HepG2 (cell line): ENCODE results near the gene TBX6. TPM values are rescaled to one million over a fixed set of nuclear protein-coding genes. Genes with fewer than 3 reads are reported as not detected.

ENCODE experiments used
- ATAC-seq: fragments of 200-7000 bp; cut with Tn5 transposase; 3 replicates; pipeline ENCODE4 v1.9.1; 2020; ENCODE audit warnings: mild to moderate bottlenecking, moderate library complexity
- BruUV-seq: library from RNA; stranded (reverse); fragments of 400-500 nt; replicated peaks from 2 replicates; lab custom pipeline; 2021; lab: Mats Ljungman, UMichigan
- CTCF ChIA-PET: fragments of 300-600 bp; formaldehyde crosslinking; extraction: SDS; loops from one replicate; lab custom pipeline; 2021; ENCODE audit warnings: low total read pairs, inconsistent platforms, low intra/inter-chr PET ratio; lab: Yijun Ruan, JAX
- POLR2A ChIA-PET: fragments of 350-600 bp; sonication (Branson Sonifier 250); formaldehyde crosslinking; loops from one replicate; lab custom pipeline; 2020; ENCODE audit warnings: antibody characterized with exemption, inconsistent platforms; lab: Yijun Ruan, JAX
- DNase-seq: peaks from one replicate; pipeline ENCODE4 v3.0.0-alpha.2; 2015; ENCODE audit warnings: low spot score
- FAIRE-seq: peaks from 3 replicates; lab custom pipeline; 2011; peaks lifted over from hg19 to GRCh38; lab: Jason Lieb, UNC
- H2AFZ ChIP-seq: one replicate; pipeline ENCODE4 v1.6.1; 2011; ENCODE audit warnings: low read length, inconsistent platforms
- H3K27ac ChIP-seq: fragments of 300-600 bp; 3 replicates; pipeline ENCODE4 v1.8.0; 2011; ENCODE audit warnings: mixed run types, mild to moderate bottlenecking, mixed read lengths, low read length, inconsistent platforms; ENCODE audit not compliant: insufficient read depth; ENCODE audit errors: extremely low read length
- H3K27me3 ChIP-seq, 2 experiments: fragments of 200-600 bp in 1 of 2; 2 replicates in 1 of 2; 3 replicates in 1 of 2; pipeline versions ENCODE4 v1.6.0 to v1.8.0; 2011; ENCODE audit warnings: low read length in 2 of 2, mild to moderate bottlenecking in 2 of 2, moderate library complexity in 2 of 2, inconsistent platforms in 1 of 2; ENCODE audit not compliant: insufficient read depth in 2 of 2, control insufficient read depth in 1 of 2
- H3K36me3 ChIP-seq, 2 experiments: fragments of 200-600 bp in 1 of 2; replicated peaks in 1 of 2; 2 replicates in 1 of 2; 3 replicates in 1 of 2; pipeline versions ENCODE4 v1.5.1 to v1.8.0; 2011; ENCODE audit warnings: low read length in 2 of 2, inconsistent platforms in 1 of 2; ENCODE audit not compliant: insufficient read depth in 2 of 2, control insufficient read depth in 1 of 2
- H3K4me1 ChIP-seq: 2 replicates; pipeline ENCODE4 v1.5.1; 2012; ENCODE audit warnings: low read length, inconsistent platforms; ENCODE audit not compliant: insufficient read depth
- H3K4me2 ChIP-seq: 2 replicates; pipeline ENCODE4 v1.6.0; 2011; ENCODE audit warnings: low read depth, low read length, inconsistent platforms
- H3K4me3 ChIP-seq, 3 experiments: fragments of 200-600 bp in 1 of 3; sonication (generic), shearing (Covaris generic) in 1 of 3; replicated peaks in 1 of 3; 2 replicates each; pipeline ENCODE4 v1.5.1; 2011 to 2016; ENCODE audit warnings: low read length in 3 of 3, inconsistent platforms in 2 of 3, low read depth in 2 of 3, mild to moderate bottlenecking in 2 of 3, control low read depth in 1 of 3, mixed read lengths in 1 of 3; ENCODE audit not compliant: insufficient read depth in 1 of 3
- H3K79me2 ChIP-seq: one replicate; pipeline ENCODE4 v1.6.1; 2011; ENCODE audit warnings: low read length, inconsistent platforms; ENCODE audit not compliant: insufficient read depth
- H3K9ac ChIP-seq: 2 replicates; pipeline ENCODE4 v1.6.0; 2011; ENCODE audit warnings: mild to moderate bottlenecking, low read depth, low read length, inconsistent platforms; ENCODE audit not compliant: insufficient read depth
- H3K9me3 ChIP-seq: 2 replicates; pipeline ENCODE4 v1.5.1; 2012; ENCODE audit warnings: mild to moderate bottlenecking, low read length
- H4K20me1 ChIP-seq: 2 replicates; pipeline ENCODE4 v1.6.0; 2011; ENCODE audit warnings: inconsistent platforms, mild to moderate bottlenecking, low read length, moderate library complexity; ENCODE audit not compliant: insufficient read depth
- FOXC1 ChIP-seq: sonication (generic); formaldehyde crosslinking; IDR thresholded peaks from 2 replicates; pipeline ENCODE4 v1.8.0; 2022; ENCODE audit warnings: mild to moderate bottlenecking, missing genetic modification reagents, borderline replicate concordance
- HDAC1 ChIP-seq: sonication (generic); formaldehyde crosslinking; IDR thresholded peaks from 2 replicates; pipeline ENCODE4 v1.5.1; 2020; ENCODE audit warnings: mild to moderate bottlenecking, missing genetic modification reagents
- IRF2 ChIP-seq: IDR thresholded peaks from 2 replicates; pipeline ENCODE4 v1.6.1; 2018; ENCODE audit warnings: missing genetic modification reagents, missing compliant biosample characterization
- KLF13 ChIP-seq: sonication (generic); formaldehyde crosslinking; IDR thresholded peaks from 2 replicates; pipeline ENCODE4 v1.4.0; 2020; ENCODE audit warnings: mild to moderate bottlenecking, missing genetic modification reagents
- KMT2A ChIP-seq: sonication (generic); formaldehyde crosslinking; IDR thresholded peaks from 2 replicates; pipeline ENCODE4 v1.4.0; 2020; ENCODE audit warnings: missing genetic modification reagents
- NFE2L1 ChIP-seq: sonication (generic); formaldehyde crosslinking; IDR thresholded peaks from 2 replicates; pipeline ENCODE4 v1.4.0; 2020; ENCODE audit warnings: missing genetic modification reagents, mild to moderate bottlenecking, borderline replicate concordance
- ZBTB3 ChIP-seq: sonication (generic); formaldehyde crosslinking; IDR thresholded peaks from 2 replicates; pipeline ENCODE4 v1.4.0; 2020; ENCODE audit warnings: low read depth, mild to moderate bottlenecking, moderate library complexity, missing genetic modification reagents, borderline replicate concordance
- ZNF570 ChIP-seq: sonication (generic); formaldehyde crosslinking; IDR thresholded peaks from 2 replicates; pipeline ENCODE4 v1.4.0; 2020; ENCODE audit warnings: mild to moderate bottlenecking, missing genetic modification reagents, borderline replicate concordance
- ZNF737 ChIP-seq: sonication (generic); formaldehyde crosslinking; IDR thresholded peaks from 2 replicates; pipeline ENCODE4 v1.5.0; 2020; ENCODE audit warnings: missing genetic modification reagents, mild to moderate bottlenecking, borderline replicate concordance
- ZNF768 ChIP-seq: sonication (generic); formaldehyde crosslinking; IDR thresholded peaks from 2 replicates; pipeline ENCODE4 v1.4.0; 2020; ENCODE audit warnings: missing genetic modification reagents
- ZNF792 ChIP-seq: IDR thresholded peaks from 2 replicates; pipeline ENCODE4 v1.6.1; 2016
- WGBS: methylation state at CpG from one replicate; pipeline ENCODE4 v1.1.6; 2017; ENCODE audit warnings: low lambda C conversion rate; 5-methylcytosine and 5-hydroxymethylcytosine counted together
- in situ Hi-C: cut with HindIII; loops from 2 replicates; pipeline ENCODE4 v1.10.0; 2017; ENCODE audit warnings: low pct_unique_long_range_greater_than_20kb; ENCODE audit not compliant: extremely low pct_ligation_motif_present
- intact Hi-C: fragments of 100-400 bp; cut with micrococcal nuclease; formaldehyde crosslinking; loops from one replicate; pipeline ENCODE4 v1.10.0; 2022; ENCODE audit not compliant: unreplicated experiment
- polyA plus RNA-seq, 8 experiments: library from polyadenylated mRNA; depleted of rRNA in 3 of 8; stranded (reverse) in 7 of 8; unstranded in 1 of 8; fragments of >200 nt; fragmentation: Illumina TruSeq in 4 of 8; extraction: Trizol in 4 of 8; gene quantifications; 2 replicates each; pipeline versions ENCODE4 v1.2.1 to v1.2.3, GENCODE V29; 2011 to 2016; ENCODE audit warnings: low read depth in 4 of 8, missing spikeins in 1 of 8, mixed read lengths in 1 of 8; ENCODE audit not compliant: insufficient read depth in 1 of 8
- total RNA-seq, 5 experiments: library from RNA; depleted of rRNA; stranded (reverse); fragments of >200 nt; fragmentation: Illumina TruSeq; extraction: Trizol; gene quantifications; 2 replicates each; pipeline ENCODE4 v1.2.3, GENCODE V29; 2016; ENCODE audit warnings: low read depth in 1 of 5
- TF ChIP-seq, protein P1 (sequence below): sonication (generic); formaldehyde crosslinking; IDR thresholded peaks from 2 replicates; pipeline ENCODE4 v1.4.0; 2020; ENCODE audit warnings: missing genetic modification reagents
- TF ChIP-seq, protein P2 (sequence below): sonication (generic); formaldehyde crosslinking; IDR thresholded peaks from 2 replicates; pipeline ENCODE4 v1.4.0; 2020; ENCODE audit warnings: mild to moderate bottlenecking, missing genetic modification reagents
- TF ChIP-seq, protein P3 (sequence below): sonication (generic); formaldehyde crosslinking; conservative IDR thresholded peaks from 2 replicates; pipeline ENCODE4 v1.4.0; 2020; ENCODE audit warnings: missing genetic modification reagents

TBX6 gene
- total and polyA plus RNA-seq, 2 of the 13 experiments (the other 11 are each of a cell fraction or from before 2014, with no cell fraction given), result 0.24 to 0.42 TPM

DNA sequence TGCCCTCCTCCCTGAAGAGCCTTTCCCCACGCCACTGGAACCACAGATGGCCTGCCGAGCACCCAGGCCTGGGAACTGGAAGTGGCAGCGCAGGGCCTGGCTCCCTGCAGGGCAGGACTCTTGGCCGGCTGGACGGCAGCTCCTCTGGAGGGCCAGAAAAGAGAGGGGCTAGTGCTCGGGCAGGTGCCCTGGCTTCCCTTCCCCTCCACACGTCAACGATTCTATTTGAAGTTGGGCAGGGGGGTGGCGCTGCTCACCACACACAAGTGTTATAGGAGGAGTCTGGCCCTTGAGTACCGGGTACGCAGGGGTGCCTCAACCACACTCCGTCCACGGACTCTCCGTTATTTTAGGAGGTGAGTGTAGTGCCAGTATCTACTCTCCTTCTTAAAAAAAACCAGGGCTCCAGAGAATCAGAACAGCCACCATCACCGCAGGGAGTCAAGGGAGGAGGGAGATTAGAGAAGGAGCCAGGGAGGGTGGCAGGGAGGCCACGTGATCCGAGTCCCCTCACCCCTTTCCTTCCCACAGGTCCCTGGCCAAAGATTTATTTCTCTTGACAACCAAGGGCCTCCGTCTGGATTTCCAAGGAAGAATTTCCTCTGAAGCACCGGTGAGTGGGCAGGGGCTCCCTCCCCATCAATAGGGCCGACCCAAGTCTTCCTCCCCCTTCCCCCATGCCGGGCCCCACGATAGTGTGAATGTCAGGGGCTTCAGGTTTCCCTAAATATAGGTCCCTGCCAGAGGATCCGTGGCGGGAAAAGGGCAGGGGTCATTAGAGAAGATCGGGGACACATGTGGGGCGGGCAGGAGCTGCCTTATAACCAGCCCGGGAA, 27.6 kb downstream of the TBX6 start (continued):
- TF ChIP-seq ZBTB3 (CRISPR knock-in tag) (peak; percentile 75; the same call in 1 of the 2 replicates), KMT2A (CRISPR knock-in tag) (peak; percentile 77), KLF13 (CRISPR knock-in tag) (no peak), NFE2L1 (CRISPR knock-in tag) (no peak)
- TF ChIP-seq, protein P1, sequence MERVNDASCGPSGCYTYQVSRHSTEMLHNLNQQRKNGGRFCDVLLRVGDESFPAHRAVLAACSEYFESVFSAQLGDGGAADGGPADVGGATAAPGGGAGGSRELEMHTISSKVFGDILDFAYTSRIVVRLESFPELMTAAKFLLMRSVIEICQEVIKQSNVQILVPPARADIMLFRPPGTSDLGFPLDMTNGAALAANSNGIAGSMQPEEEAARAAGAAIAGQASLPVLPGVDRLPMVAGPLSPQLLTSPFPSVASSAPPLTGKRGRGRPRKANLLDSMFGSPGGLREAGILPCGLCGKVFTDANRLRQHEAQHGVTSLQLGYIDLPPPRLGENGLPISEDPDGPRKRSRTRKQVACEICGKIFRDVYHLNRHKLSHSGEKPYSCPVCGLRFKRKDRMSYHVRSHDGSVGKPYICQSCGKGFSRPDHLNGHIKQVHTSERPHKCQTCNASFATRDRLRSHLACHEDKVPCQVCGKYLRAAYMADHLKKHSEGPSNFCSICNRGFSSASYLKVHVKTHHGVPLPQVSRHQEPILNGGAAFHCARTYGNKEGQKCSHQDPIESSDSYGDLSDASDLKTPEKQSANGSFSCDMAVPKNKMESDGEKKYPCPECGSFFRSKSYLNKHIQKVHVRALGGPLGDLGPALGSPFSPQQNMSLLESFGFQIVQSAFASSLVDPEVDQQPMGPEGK (CRISPR knock-in tag), result peak; percentile 87
- TF ChIP-seq, all 625 proteins: peak for 250

DNA sequence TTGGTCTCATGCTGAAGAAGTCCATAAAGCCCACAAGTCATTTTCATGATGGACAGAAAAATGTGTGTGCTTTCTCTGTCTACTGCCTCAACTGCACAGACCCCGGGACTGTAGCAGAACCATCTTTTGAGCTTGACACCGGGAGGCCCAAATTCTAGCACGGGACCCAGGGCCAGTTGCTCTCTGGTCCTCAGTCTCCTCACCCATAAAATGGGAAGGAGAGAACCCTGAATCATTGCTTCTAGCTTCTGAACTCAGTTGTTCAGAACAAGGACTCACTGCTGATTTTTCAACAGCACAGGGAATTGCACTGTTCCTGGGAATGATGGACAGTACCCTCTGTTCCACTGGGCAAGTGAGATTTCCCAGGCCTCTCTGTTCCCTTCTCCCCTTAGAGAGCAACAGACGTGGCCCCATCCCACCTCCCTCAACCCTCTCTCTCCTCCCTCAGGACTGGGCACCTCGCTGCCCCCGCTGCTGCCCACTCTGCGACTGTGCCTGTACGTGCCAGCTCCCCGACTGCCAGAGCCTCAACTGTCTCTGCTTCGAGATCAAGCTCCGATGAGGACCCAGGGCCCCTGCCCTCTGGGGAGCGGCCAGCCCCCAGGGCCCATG, 28.3 kb downstream of the TBX6 start:
- BruUV-seq, result no TSS peak
- peak overlapping the region; percentile 87 for H3K9ac ChIP-seq
- peaks cover 0 to 2% of the 10 kb centered on the region in 2 experiments; a peak in 1 of 5 replicates for H3K27me3 ChIP-seq
- WGBS, result 45% methylated on average over 11 of the region's 12 CpGs
- peaks cover 28% of the 10 kb centered on the region for H4K20me1 ChIP-seq
- DNase-seq, result no peak
- CTCF ChIA-PET, result interaction anchor here (0.9 kb wide), 1 partner anchor 29 kb away, joined by 3 read pairs; no protein-coding TSS in a partner anchor
- peak overlapping the region; percentile 95 for H3K27ac ChIP-seq
- no peaks in the 10 kb centered on the region for H3K9me3 ChIP-seq
- in situ Hi-C loops, result no loop called here
- intact Hi-C loops, result no loop called here
- H3K4me1 ChIP-seq, result peaks cover 28% of the 10 kb centered on the region
- H3K79me2 ChIP-seq, result peaks cover 45% of the 10 kb centered on the region
- H3K36me3 ChIP-seq, result peaks cover 13 to 20% of the 10 kb centered on the region in 2 experiments
- H3K4me2 ChIP-seq, result peak overlapping the region; percentile 95
- no peak overlapping the region for H2AFZ ChIP-seq
- POLR2A ChIA-PET, result interaction anchor here (0.6 to 9.1 kb wide), 8 partner anchors 9 to 569 kb away, joined by 3 to 120 read pairs (median 4); partner anchors contain the start of gene TBX6
- ATAC-seq, result no peak
- no peak for FAIRE-seq
- peak overlapping the region; percentile 68 to 100 (median 76) for H3K4me3 ChIP-seq
- TF ChIP-seq ZNF768 (peak; percentile 73; the same call in 1 of the 2 replicates), FOXC1 (CRISPR knock-in tag) (peak; percentile 25; the same call in 1 of the 2 replicates), ZNF792 (CRISPR knock-in tag) (0 out of 2 replicates have a peak, but pooled peaks have one; percentile 70), ZNF737 (CRISPR knock-in tag) (no peak), HDAC1 (CRISPR knock-in tag) (no peak), ZNF570 (CRISPR knock-in tag) (no peak), IRF2 (0 out of 2 replicates have a peak, but pooled peaks have one; percentile 17)
- TF ChIP-seq, protein P2, sequence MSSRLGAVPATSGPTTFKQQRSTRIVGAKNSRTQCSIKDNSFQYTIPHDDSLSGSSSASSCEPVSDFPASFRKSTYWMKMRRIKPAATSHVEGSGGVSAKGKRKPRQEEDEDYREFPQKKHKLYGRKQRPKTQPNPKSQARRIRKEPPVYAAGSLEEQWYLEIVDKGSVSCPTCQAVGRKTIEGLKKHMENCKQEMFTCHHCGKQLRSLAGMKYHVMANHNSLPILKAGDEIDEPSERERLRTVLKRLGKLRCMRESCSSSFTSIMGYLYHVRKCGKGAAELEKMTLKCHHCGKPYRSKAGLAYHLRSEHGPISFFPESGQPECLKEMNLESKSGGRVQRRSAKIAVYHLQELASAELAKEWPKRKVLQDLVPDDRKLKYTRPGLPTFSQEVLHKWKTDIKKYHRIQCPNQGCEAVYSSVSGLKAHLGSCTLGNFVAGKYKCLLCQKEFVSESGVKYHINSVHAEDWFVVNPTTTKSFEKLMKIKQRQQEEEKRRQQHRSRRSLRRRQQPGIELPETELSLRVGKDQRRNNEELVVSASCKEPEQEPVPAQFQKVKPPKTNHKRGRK, result no peak
- TF ChIP-seq, protein P3, sequence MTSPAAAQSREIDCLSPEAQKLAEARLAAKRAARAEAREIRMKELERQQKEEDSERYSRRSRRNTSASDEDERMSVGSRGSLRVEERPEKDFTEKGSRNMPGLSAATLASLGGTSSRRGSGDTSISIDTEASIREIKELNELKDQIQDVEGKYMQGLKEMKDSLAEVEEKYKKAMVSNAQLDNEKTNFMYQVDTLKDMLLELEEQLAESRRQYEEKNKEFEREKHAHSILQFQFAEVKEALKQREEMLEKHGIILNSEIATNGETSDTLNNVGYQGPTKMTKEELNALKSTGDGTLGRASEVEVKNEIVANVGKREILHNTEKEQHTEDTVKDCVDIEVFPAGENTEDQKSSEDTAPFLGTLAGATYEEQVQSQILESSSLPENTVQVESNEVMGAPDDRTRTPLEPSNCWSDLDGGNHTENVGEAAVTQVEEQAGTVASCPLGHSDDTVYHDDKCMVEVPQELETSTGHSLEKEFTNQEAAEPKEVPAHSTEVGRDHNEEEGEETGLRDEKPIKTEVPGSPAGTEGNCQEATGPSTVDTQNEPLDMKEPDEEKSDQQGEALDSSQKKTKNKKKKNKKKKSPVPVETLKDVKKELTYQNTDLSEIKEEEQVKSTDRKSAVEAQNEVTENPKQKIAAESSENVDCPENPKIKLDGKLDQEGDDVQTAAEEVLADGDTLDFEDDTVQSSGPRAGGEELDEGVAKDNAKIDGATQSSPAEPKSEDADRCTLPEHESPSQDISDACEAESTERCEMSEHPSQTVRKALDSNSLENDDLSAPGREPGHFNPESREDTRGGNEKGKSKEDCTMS (CRISPR knock-in tag), result no peak
